Upper lobe of left lung (tissue), 4 donors: ENCODE measurements around the gene PCNX3.
A peak's percentile ranks its signal among the peaks of the same experiment; 100 is the strongest.

ENCODE experiments used
- POLR2AphosphoS5 ChIP-seq, 2 donors: sonication (generic); formaldehyde crosslinking; IDR thresholded peaks; one replicate each; pipeline ENCODE4 v1.5.1; 2017; ENCODE audit warnings: antibody characterized with exemption in 2 of 2
- TF ChIP-seq, protein P1 (sequence below), 6 experiments: fragments of 450-650 bp in 4 of 6; fragments of 200-600 bp in 2 of 6; sonication (generic) in 2 of 6; IDR thresholded peaks; one replicate each; pipeline ENCODE4 v1.5.1; 2016 to 2019; ENCODE audit warnings: antibody characterized with exemption in 6 of 6

DNA sequence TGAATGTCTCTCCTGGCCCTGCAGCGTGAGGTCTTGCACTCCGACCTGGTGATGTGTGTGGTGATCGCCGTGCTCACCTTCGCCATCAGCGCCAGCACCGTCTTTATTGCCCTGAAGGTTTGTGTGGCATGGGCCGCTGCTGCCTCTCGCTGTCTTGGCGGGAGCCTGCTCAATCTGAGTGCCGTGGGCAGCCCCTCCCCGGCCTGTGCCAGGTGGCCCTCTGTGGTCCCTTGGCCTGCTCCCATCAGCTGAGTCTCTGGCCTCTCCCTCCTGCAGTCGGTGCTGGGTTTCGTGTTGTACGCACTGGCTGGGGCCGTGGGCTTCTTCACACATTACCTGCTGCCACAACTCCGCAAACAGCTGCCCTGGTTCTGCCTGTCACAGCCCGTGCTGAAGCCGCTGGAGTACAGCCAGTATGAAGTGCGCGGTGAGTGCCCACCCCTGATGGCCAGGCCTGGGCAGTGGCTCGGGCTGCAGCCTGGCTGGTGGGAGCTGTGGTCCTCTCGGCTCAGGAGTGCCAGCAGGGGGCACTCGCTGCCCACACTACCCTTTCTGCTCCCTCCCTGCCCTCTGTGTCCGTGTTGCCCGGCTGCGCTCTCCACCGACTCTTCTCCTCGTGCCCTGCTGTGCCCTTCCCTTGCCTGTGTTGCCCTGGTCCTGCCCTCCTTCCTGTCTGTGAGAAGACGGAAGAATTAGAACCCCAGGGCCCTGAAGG, 10.2 kb downstream of the PCNX3 start:
- TF ChIP-seq, protein P1, sequence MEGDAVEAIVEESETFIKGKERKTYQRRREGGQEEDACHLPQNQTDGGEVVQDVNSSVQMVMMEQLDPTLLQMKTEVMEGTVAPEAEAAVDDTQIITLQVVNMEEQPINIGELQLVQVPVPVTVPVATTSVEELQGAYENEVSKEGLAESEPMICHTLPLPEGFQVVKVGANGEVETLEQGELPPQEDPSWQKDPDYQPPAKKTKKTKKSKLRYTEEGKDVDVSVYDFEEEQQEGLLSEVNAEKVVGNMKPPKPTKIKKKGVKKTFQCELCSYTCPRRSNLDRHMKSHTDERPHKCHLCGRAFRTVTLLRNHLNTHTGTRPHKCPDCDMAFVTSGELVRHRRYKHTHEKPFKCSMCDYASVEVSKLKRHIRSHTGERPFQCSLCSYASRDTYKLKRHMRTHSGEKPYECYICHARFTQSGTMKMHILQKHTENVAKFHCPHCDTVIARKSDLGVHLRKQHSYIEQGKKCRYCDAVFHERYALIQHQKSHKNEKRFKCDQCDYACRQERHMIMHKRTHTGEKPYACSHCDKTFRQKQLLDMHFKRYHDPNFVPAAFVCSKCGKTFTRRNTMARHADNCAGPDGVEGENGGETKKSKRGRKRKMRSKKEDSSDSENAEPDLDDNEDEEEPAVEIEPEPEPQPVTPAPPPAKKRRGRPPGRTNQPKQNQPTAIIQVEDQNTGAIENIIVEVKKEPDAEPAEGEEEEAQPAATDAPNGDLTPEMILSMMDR (IDR thresholded peaks at IDR 0.05): peak; percentile 65 to 90 (median 85)
- no peak for TF ChIP-seq POLR2AphosphoS5 (IDR thresholded peaks at IDR 0.05)
